Measurements from ENCODE around the gene ETV3.

ETV3 gene

GRCh38 chr1:157132111-157132510 is 6.1 kb downstream of the ETV3 start:
- no peak for ATAC-seq
- no peak for TF ChIP-seq CSDC2 (CRISPR knock-in tag; IDR thresholded peaks at IDR 0.05)
- no peak for TF ChIP-seq ZNF565 (CRISPR knock-in tag; conservative IDR thresholded peaks at IDR 0.05; ENCODE audit: low read depth)
- no peak for TF ChIP-seq TOX (CRISPR knock-in tag; IDR thresholded peaks at IDR 0.05; ENCODE audit: borderline replicate concordance)
- no peak for TF ChIP-seq TSHZ2 (CRISPR knock-in tag; IDR thresholded peaks at IDR 0.05)
- no peak for TF ChIP-seq CREB5 (CRISPR knock-in tag; IDR thresholded peaks at IDR 0.05; ENCODE audit: low read depth)
- TF ChIP-seq ESRRG (CRISPR knock-in tag; IDR thresholded peaks at IDR 0.05) = no peak
- no peak for TF ChIP-seq CSRNP3 (CRISPR knock-in tag; IDR thresholded peaks at IDR 0.05)

- no peak for ATAC-seq
- TF ChIP-seq ZFP3 (CRISPR knock-in tag; IDR thresholded peaks at IDR 0.05) (no peak), ZNF565 (CRISPR knock-in tag; conservative IDR thresholded peaks at IDR 0.05; ENCODE audit: low read depth) (no peak), SNAI2 (CRISPR knock-in tag; IDR thresholded peaks at IDR 0.05) (no peak), PATZ1 (CRISPR knock-in tag; IDR thresholded peaks at IDR 0.05; ENCODE audit: borderline replicate concordance) (no peak), RARB (CRISPR knock-in tag; IDR thresholded peaks at IDR 0.05) (no peak)
Observed at GRCh38 chr1:157131281-157131680, 6.9 kb downstream of the ETV3 start.

- TF ChIP-seq PATZ1 (CRISPR knock-in tag; IDR thresholded peaks at IDR 0.05; ENCODE audit: borderline replicate concordance) (no peak), ESRRG (CRISPR knock-in tag; IDR thresholded peaks at IDR 0.05) (no peak), GLIS3 (CRISPR knock-in tag; IDR thresholded peaks at IDR 0.05) (no peak), OSR1 (CRISPR knock-in tag; IDR thresholded peaks at IDR 0.05) (no peak), ARNTL (CRISPR knock-in tag; IDR thresholded peaks at IDR 0.05; ENCODE audit: borderline replicate concordance, low read depth) (no peak), ZNF565 (CRISPR knock-in tag; conservative IDR thresholded peaks at IDR 0.05; ENCODE audit: low read depth) (no peak), PPARA (CRISPR knock-in tag; IDR thresholded peaks at IDR 0.05; ENCODE audit: borderline replicate concordance) (no peak), TOX (CRISPR knock-in tag; IDR thresholded peaks at IDR 0.05; ENCODE audit: borderline replicate concordance) (no peak), TCF4 (CRISPR knock-in tag; IDR thresholded peaks at IDR 0.05; ENCODE audit: borderline replicate concordance) (no peak), CREB5 (CRISPR knock-in tag; IDR thresholded peaks at IDR 0.05; ENCODE audit: low read depth) (no peak), ISL1 (CRISPR knock-in tag; IDR thresholded peaks at IDR 0.05) (no peak), RARB (CRISPR knock-in tag; IDR thresholded peaks at IDR 0.05) (no peak), BACH2 (CRISPR knock-in tag; IDR thresholded peaks at IDR 0.05; ENCODE audit: borderline replicate concordance) (no peak), CSDC2 (CRISPR knock-in tag; IDR thresholded peaks at IDR 0.05) (no peak), TSHZ2 (CRISPR knock-in tag; IDR thresholded peaks at IDR 0.05) (no peak), ZNF70 (CRISPR knock-in tag; IDR thresholded peaks at IDR 0.05) (no peak), ZFP3 (CRISPR knock-in tag; IDR thresholded peaks at IDR 0.05) (no peak)
- ATAC-seq = no peak
Observed at GRCh38 chr1:157124855-157125254, 13.3 kb downstream of the ETV3 start.

All from SK-N-SH treated with all-trans-retinoic acid at 6 μM for 48 hours (cell line).